GM12875 (cell line): Measurements from ENCODE around the gene RAPGEF6.
"Not testable (repeated sequence)": the region's sequence is repeated elsewhere in the genome, so short reads cannot be mapped to it uniquely, and the experiment has no call there.

ENCODE experiments used
- H3K4me3 ChIP-seq: one replicate; pipeline ENCODE4 v1.5.1; 2011; ENCODE audit warnings: low read depth, low read length, control low read depth
- TF ChIP-seq, protein P1 (sequence below): IDR thresholded peaks from 2 replicates; pipeline ENCODE4 v1.5.1; 2011; ENCODE audit warnings: low read depth, mild to moderate bottlenecking, control low read depth, inconsistent platforms, low read length, moderate library complexity, borderline replicate concordance; ENCODE audit not compliant: insufficient read depth

RAPGEF6 gene

DNA sequence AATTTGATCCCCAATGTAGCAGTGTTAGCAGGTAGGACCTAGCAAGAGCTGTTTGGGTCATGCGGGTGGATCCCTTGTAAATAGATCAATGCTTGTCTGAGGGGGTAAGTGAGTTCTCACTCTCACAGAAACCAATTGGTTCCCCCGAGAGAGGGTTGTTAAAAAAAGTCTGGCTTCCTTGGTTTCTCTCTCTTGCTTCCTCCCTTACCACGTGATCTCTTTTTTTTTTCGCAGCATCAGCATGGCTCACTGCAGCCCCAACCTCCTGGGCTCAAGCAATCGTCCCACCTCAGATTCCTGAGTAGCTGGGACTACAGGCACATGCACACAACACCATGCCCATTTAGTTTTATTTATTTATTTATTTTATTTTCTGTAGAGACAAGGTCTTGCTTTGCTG is 26.4 kb downstream of the RAPGEF6 start:
- TF ChIP-seq, protein P1, sequence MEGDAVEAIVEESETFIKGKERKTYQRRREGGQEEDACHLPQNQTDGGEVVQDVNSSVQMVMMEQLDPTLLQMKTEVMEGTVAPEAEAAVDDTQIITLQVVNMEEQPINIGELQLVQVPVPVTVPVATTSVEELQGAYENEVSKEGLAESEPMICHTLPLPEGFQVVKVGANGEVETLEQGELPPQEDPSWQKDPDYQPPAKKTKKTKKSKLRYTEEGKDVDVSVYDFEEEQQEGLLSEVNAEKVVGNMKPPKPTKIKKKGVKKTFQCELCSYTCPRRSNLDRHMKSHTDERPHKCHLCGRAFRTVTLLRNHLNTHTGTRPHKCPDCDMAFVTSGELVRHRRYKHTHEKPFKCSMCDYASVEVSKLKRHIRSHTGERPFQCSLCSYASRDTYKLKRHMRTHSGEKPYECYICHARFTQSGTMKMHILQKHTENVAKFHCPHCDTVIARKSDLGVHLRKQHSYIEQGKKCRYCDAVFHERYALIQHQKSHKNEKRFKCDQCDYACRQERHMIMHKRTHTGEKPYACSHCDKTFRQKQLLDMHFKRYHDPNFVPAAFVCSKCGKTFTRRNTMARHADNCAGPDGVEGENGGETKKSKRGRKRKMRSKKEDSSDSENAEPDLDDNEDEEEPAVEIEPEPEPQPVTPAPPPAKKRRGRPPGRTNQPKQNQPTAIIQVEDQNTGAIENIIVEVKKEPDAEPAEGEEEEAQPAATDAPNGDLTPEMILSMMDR = no peak
- no peak overlapping the region for H3K4me3 ChIP-seq

DNA sequence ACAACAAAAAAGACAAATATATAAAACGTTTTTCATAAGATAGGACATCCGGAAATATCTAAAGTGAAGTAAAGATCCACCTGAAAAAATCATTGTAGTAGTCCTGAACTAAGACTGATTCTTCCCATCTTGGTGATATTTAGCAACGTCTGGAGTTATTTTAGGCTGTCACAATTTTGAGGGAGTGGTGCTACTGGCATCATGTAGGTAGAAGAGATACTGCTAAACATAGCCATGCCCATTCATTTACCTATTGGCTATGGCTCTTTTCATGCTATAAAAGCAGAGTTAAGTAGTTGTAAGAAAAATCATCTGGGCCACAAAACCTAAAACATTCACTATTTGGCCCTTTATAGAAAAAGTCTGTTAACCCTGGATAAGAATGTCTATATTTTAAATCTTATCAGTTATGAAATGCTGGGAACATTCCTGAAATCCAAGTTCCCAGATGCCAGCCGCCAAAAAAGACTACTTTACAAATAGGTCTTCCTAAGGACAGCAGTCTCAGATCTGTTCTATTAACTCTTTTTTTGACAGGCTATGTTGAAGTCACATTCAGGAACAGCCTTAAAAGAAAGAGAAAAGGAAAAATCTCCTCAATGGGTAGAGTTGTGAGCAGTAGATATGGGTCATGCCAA is 27.0 kb downstream of the RAPGEF6 start:
- no peak overlapping the region for H3K4me3 ChIP-seq
- TF ChIP-seq, protein P1 = no peak

DNA sequence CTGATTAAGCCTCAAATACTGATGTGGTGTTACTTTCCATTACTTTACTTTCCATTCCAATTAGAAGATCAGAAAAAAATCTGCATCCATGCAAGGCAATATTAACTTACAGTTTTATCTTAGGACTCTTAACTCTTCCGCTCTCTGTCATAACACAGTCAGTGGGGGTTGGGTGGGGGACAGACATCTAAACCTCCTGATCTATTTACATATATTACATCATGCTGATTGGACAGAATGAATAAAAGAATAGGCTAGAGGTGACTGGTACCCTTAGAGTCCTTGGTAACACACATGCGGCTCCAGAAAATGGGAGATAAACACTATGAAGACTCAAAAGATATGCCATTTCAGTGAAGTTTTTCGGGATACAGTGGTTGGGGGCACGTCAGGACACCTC is 27.6 kb downstream of the RAPGEF6 start:
- no peak overlapping the region for H3K4me3 ChIP-seq
- TF ChIP-seq, protein P1 = no peak

DNA sequence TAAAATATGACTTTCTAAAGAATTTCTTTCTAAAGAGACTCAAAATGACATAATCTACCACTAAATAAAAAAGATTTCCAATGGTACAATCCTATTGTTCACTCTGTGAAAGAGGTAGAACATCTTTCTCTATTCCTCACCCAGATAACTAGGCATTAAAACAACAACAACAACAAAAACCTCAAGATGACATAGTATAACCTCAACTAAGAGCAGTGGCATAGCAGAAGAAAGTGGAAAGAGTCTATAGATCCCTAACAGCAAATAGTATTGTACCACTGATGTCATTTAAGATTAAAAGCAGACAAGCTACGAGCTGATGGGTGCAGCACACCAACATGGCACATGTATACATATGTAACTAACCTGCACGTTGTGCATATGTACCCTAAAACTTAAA is 29.9 kb downstream of the RAPGEF6 start:
- no peak overlapping the region for H3K4me3 ChIP-seq
- TF ChIP-seq, protein P1 = no peak

DNA sequence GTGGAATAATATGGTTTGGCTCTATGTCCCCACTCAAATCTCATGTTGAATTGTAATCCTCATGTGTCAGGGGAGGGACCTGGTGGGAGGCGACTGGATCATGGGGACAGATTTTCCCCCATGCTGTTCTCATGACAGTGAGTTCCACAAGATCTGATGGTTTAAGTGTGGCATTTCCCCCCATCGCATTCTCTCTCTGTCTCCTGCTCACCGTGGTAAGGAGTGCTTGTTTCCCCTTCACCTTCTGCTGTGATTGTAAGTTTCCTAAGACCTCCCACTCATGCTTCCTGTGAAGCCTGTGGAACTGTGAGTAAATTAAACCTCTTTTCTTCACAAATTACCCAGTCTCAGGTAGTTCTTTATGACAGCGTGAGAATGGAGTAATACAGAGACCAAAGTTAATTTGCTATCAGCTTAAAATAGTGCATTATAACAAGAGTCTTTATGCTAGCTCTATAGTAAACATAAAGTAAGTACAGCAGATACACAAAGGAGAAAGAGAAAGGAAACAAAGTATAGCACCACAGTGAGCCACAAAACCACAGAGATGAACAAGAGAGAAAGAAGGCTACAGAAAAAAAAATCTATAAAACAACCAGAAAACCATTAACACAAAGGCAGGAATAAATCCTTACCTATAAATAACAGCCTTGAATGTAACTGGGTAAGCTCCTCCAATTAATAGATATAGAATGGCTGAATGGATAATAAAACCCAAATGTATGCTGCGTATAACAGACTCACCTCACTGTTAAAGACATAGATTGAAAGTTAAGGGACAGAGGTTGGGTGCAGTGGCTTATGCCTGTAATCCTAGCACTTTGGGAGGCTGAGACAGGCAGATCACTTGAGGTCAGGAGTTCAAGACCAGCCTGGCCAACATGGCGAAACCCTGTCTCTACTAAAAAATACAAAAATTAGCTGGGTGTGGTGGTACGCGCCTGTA is 39.7 kb downstream of the RAPGEF6 start:
- H3K4me3 ChIP-seq = no peak overlapping the region
- TF ChIP-seq, protein P1 = no peak

DNA sequence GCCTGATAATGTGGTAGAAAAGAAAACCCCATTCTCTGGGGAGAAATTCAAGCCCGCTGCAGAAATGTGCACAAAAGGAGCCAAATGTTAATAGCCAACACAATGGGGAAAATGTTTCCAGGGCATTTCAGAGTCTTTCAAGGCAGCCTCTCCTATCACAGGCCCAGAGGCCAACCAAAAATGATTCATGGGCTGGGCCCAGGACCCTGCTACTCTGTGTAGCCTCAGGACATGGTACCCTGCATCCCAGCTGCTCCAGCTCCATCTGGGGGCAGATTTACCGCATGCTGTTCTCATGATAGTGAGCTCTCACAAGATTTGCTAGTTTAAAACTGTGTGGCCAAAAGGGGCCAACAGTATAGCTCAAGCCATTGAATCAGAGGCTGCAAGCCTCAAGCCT is 41.1 kb downstream of the RAPGEF6 start:
- TF ChIP-seq, protein P1 = no peak
- H3K4me3 ChIP-seq = no peak overlapping the region

DNA sequence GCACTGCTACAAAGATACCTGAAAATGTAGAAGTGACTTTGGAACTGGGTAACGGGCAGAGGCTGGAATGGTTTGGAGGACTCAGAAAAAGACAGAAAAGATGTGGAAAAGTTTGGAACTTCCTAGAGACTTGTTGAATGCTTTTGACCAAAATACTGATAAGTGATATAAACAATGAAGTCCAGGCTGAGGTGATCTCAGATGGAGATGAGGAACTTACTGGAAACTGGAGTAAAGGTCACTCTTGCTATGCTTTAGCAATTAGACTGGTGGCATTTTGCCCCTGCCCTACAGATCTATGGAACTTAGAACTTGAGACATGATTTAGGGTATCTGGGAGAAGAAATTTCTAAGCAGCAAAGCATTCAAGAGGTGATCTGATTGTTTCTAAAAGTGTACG is 41.6 kb downstream of the RAPGEF6 start:
- not testable (repeated sequence) for H3K4me3 ChIP-seq
